ENCODE measurements around the gene AP2A2.

DNA sequence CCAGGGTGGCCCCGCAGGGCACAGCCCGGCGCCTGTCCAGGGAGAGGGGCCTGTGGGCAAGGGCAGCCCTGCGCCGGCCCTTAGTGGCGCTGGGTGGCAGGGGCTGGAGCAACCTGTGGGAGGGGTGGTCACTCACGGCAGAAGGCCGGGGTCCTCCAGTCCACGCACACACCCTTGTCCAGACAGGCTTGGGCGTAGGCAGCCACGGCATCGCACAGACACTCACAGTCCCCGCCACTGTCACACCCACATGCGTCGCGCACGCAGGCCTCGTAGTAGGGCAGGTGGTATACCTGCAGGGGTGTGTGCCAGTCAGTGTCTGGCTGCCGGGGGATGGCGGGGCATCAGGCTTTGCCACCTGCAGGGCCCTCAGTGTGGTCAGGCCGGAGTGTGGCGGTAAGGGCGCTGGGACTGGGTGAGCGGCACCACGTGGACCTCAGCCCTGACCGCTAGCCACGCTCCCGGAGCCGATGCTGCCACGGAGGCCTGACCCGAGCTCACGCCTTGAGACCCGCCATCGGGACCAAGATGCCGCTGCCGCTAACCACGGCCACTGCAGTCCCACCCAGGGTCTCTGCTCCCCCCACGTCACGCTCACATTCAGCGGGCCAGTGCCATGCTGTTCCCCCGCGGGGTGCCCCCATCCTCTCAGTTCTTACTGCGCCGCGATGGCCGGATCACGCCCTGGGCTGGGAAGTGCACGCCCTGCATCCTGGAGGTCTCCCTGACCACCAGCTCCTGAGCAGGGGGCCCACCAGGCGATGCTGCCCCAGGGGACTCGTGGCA is 98.3 kb downstream of the AP2A2 start:
- TF ChIP-seq, protein P1, sequence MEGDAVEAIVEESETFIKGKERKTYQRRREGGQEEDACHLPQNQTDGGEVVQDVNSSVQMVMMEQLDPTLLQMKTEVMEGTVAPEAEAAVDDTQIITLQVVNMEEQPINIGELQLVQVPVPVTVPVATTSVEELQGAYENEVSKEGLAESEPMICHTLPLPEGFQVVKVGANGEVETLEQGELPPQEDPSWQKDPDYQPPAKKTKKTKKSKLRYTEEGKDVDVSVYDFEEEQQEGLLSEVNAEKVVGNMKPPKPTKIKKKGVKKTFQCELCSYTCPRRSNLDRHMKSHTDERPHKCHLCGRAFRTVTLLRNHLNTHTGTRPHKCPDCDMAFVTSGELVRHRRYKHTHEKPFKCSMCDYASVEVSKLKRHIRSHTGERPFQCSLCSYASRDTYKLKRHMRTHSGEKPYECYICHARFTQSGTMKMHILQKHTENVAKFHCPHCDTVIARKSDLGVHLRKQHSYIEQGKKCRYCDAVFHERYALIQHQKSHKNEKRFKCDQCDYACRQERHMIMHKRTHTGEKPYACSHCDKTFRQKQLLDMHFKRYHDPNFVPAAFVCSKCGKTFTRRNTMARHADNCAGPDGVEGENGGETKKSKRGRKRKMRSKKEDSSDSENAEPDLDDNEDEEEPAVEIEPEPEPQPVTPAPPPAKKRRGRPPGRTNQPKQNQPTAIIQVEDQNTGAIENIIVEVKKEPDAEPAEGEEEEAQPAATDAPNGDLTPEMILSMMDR (IDR thresholded peaks at IDR 0.05), result no peak
- no peak for TF ChIP-seq POLR2A (IDR thresholded peaks at IDR 0.05)
